H9 (cell line): Measurements from ENCODE around the gene RIMKLA. TPM values are rescaled to one million over a fixed set of nuclear protein-coding genes. Genes with fewer than 3 reads are reported as not detected.

Experiments
- DNase-seq: peaks from one replicate; pipeline ENCODE4 v3.0.0-alpha.2; 2017
- H2AFZ ChIP-seq: one replicate; pipeline ENCODE4 v1.6.1; 2013; ENCODE audit warnings: mild to moderate bottlenecking, low read length, control low read depth, moderate library complexity
- H2AK5ac ChIP-seq: 2 replicates; pipeline ENCODE4 v1.6.1; 2013; ENCODE audit warnings: low read length, control low read depth, mixed read lengths; ENCODE audit not compliant: insufficient read length
- H2BK120ac ChIP-seq: one replicate; pipeline ENCODE4 v1.6.1; 2013; ENCODE audit warnings: low read depth, mild to moderate bottlenecking, low read length, control low read depth, inconsistent platforms; ENCODE audit not compliant: poor library complexity, severe bottlenecking
- H2BK12ac ChIP-seq: 2 replicates; pipeline ENCODE4 v1.6.1; 2013; ENCODE audit warnings: low read length, control low read depth, mixed read lengths, low read depth; ENCODE audit not compliant: insufficient read length
- H2BK15ac ChIP-seq: 2 replicates; pipeline ENCODE4 v1.6.1; 2013; ENCODE audit warnings: low read depth, low read length, control low read depth
- H2BK20ac ChIP-seq: one replicate; pipeline ENCODE4 v1.6.1; 2013; ENCODE audit warnings: low read depth, mild to moderate bottlenecking, low read length, control low read depth, inconsistent platforms; ENCODE audit not compliant: poor library complexity, severe bottlenecking
- H2BK5ac ChIP-seq: 2 replicates; pipeline ENCODE4 v1.6.1; 2013; ENCODE audit warnings: low read length, control low read depth, mixed read lengths; ENCODE audit not compliant: insufficient read length
- H3K14ac ChIP-seq: 2 replicates; pipeline ENCODE4 v1.6.1; 2013; ENCODE audit warnings: low read length, control low read depth; ENCODE audit not compliant: insufficient read depth
- H3K18ac ChIP-seq: 2 replicates; pipeline ENCODE4 v1.6.1; 2013; ENCODE audit warnings: low read depth, mild to moderate bottlenecking, mixed read lengths, low read length, control low read depth; ENCODE audit not compliant: insufficient read length
- H3K23ac ChIP-seq: 2 replicates; pipeline ENCODE4 v1.6.1; 2013; ENCODE audit warnings: low read length, control low read depth, mixed read lengths, low read depth; ENCODE audit not compliant: insufficient read length
- H3K23me2 ChIP-seq: 2 replicates; pipeline ENCODE4 v1.6.1; 2013; ENCODE audit warnings: low read depth, mild to moderate bottlenecking, mixed read lengths, low read length, control low read depth; ENCODE audit not compliant: insufficient read length, poor library complexity, severe bottlenecking
- H3K27ac ChIP-seq: 2 replicates; pipeline ENCODE4 v1.5.1; 2013; ENCODE audit warnings: low read length, control low read depth, mixed read lengths, low read depth; ENCODE audit not compliant: insufficient read length
- H3K27me3 ChIP-seq: 2 replicates; pipeline ENCODE4 v1.6.1; 2013; ENCODE audit warnings: low read length, control low read depth, inconsistent platforms; ENCODE audit not compliant: insufficient read depth
- H3K4ac ChIP-seq: 2 replicates; pipeline ENCODE4 v1.6.1; 2013; ENCODE audit warnings: low read depth, mild to moderate bottlenecking, control low read depth, inconsistent platforms, low read length, moderate library complexity
- H3K4me1 ChIP-seq: 2 replicates; pipeline ENCODE4 v1.6.1; 2013; ENCODE audit warnings: low read length, control low read depth, inconsistent platforms; ENCODE audit not compliant: insufficient read depth
- H3K4me2 ChIP-seq: 2 replicates; pipeline ENCODE4 v1.6.1; 2013; ENCODE audit warnings: low read length, control low read depth, mixed read lengths; ENCODE audit not compliant: insufficient read length, insufficient read depth
- H3K56ac ChIP-seq: 2 replicates; pipeline ENCODE4 v1.6.1; 2013; ENCODE audit warnings: low read depth, mild to moderate bottlenecking, mixed read lengths, low read length, control low read depth; ENCODE audit not compliant: insufficient read length
- H3K79me1 ChIP-seq: 2 replicates; pipeline ENCODE4 v1.6.1; 2013; ENCODE audit warnings: low read depth, mild to moderate bottlenecking, moderate library complexity, low read length, control low read depth, inconsistent platforms; ENCODE audit not compliant: insufficient read depth, poor library complexity, severe bottlenecking
- H3K79me2 ChIP-seq: 2 replicates; pipeline ENCODE4 v1.6.1; 2013; ENCODE audit warnings: low read length, control low read depth, inconsistent platforms; ENCODE audit not compliant: insufficient read depth
- H3K9ac ChIP-seq: 2 replicates; pipeline ENCODE4 v1.6.1; 2013; ENCODE audit warnings: low read length, control low read depth, mixed read lengths; ENCODE audit not compliant: insufficient read length; ENCODE audit errors: extremely low read depth
- H3K9me3 ChIP-seq: one replicate; pipeline ENCODE4 v1.6.1; 2013; ENCODE audit warnings: low read depth, low read length, inconsistent platforms; ENCODE audit not compliant: control insufficient read depth
- H3T11ph ChIP-seq: one replicate; pipeline ENCODE4 v1.6.1; 2013; ENCODE audit warnings: mild to moderate bottlenecking, low read length, control low read depth, inconsistent platforms
- H4K20me1 ChIP-seq: one replicate; pipeline ENCODE4 v1.6.1; 2013; ENCODE audit not compliant: control insufficient read depth, insufficient read length, insufficient read depth
- H4K5ac ChIP-seq: 2 replicates; pipeline ENCODE4 v1.6.1; 2013; ENCODE audit warnings: low read depth, mild to moderate bottlenecking, mixed read lengths, low read length, control low read depth; ENCODE audit not compliant: insufficient read length
- H4K8ac ChIP-seq: replicated peaks from 2 replicates; pipeline ENCODE4 v1.6.1; 2013; ENCODE audit warnings: low read length, control low read depth, mixed read lengths, low read depth; ENCODE audit not compliant: insufficient read length
- H4K91ac ChIP-seq: 2 replicates; pipeline ENCODE4 v1.6.1; 2013; ENCODE audit warnings: low read depth, mild to moderate bottlenecking, moderate library complexity, mixed read lengths, low read length, control low read depth; ENCODE audit not compliant: insufficient read length
- H3K27ac Mint-ChIP-seq, 3 experiments: 2 replicates in 2 of 3; 3 replicates in 1 of 3; pipeline ENCODE4 v1.8.0; 2020 to 2021; ENCODE audit warnings: mixed read lengths in 3 of 3, mild to moderate bottlenecking in 1 of 3, moderate library complexity in 1 of 3
- H3K27me3 Mint-ChIP-seq: 2 replicates; pipeline ENCODE4 v1.8.0; 2021; ENCODE audit warnings: low read depth, mild to moderate bottlenecking, moderate library complexity, mixed read lengths
- H3K36me3 Mint-ChIP-seq, 3 experiments: 2 replicates in 2 of 3; 3 replicates in 1 of 3; pipeline ENCODE4 v1.8.0; 2020 to 2021; ENCODE audit warnings: low read depth in 3 of 3, mixed read lengths in 3 of 3; ENCODE audit not compliant: insufficient read depth in 1 of 3
- H3K4me1 Mint-ChIP-seq, 2 experiments: 2 replicates each; pipeline ENCODE4 v1.8.0; 2020; ENCODE audit warnings: mixed read lengths in 2 of 2
- H3K4me3 Mint-ChIP-seq, 2 experiments: 2 replicates in 1 of 2; 3 replicates in 1 of 2; pipeline ENCODE4 v1.8.0; 2020 to 2021; ENCODE audit warnings: mild to moderate bottlenecking in 2 of 2, mixed read lengths in 2 of 2, moderate library complexity in 1 of 2
- H3K9me3 Mint-ChIP-seq, 2 experiments: 2 replicates in 1 of 2; 3 replicates in 1 of 2; pipeline ENCODE4 v1.8.0; 2020; ENCODE audit warnings: mild to moderate bottlenecking in 2 of 2, mixed read lengths in 2 of 2, moderate library complexity in 1 of 2
- CTCF ChIP-seq: fragments of 200-600 bp; sonication (generic); conservative IDR thresholded peaks from 3 replicates; pipeline ENCODE4 v1.8.0; 2021; ENCODE audit warnings: antibody characterized with exemption, mild to moderate bottlenecking
- WGBS: extraction: QIAGEN DNeasy Blood & Tissue Kit; methylation state at CpG from one replicate; pipeline ENCODE4 v1.1.7; 2013; ENCODE audit warnings: missing lambda C conversion rate, low lambda C conversion rate, mixed read lengths; ENCODE audit not compliant: insufficient read length; ENCODE audit errors: extremely low coverage; 5-methylcytosine and 5-hydroxymethylcytosine counted together
- total RNA-seq: library from RNA; stranded (reverse); gene quantifications from 2 replicates; pipeline ENCODE4 v1.2.1, GENCODE V29; 2021

Gene RIMKLA
- total RNA-seq, 1 experiment from 2014 or later: 4.7 TPM

GRCh38 chr1:42427240-42427639, 46.6 kb downstream of the RIMKLA start:
- no peaks in the 10 kb centered on the region; the same call in 1 of the 2 replicates for H3K27me3 Mint-ChIP-seq

More at GRCh38 chr1:42427240-42427639, 46.6 kb downstream of the RIMKLA start:
- no peak overlapping the region for H2BK20ac ChIP-seq
- no peak overlapping the region for H3K27ac ChIP-seq
- no peak overlapping the region for H3K18ac ChIP-seq
- no peak overlapping the region for H3K14ac ChIP-seq
- no peak overlapping the region for H2BK5ac ChIP-seq
- no peaks in the 10 kb centered on the region for H3K79me1 ChIP-seq
- no peak overlapping the region for H2BK15ac ChIP-seq
- H2BK120ac ChIP-seq: no peak overlapping the region
- Mint-ChIP-seq H3K4me3 (no peak overlapping the region), H3K36me3 (no peaks in the 10 kb centered on the region), H3K9me3 (no peaks in the 10 kb centered on the region), H3K4me1 (peaks cover 5% of the 10 kb centered on the region in 2 experiments; a peak in 3 of 4 replicates), H3K27ac (peak overlapping the region in 1 of 3 experiments; percentile 25; a peak in 1 of 7 replicates)
- H3K56ac ChIP-seq: no peak overlapping the region
- no peaks in the 10 kb centered on the region for H3K27me3 ChIP-seq
- H3K23ac ChIP-seq: no peak overlapping the region
- peaks cover 2% of the 10 kb centered on the region; the same call in 1 of the 2 replicates for H3K4me1 ChIP-seq
- no peak overlapping the region for H3K4ac ChIP-seq
- H3T11ph ChIP-seq: no peak overlapping the region
- no peaks in the 10 kb centered on the region for H3K9me3 ChIP-seq
- no peaks in the 10 kb centered on the region for H3K23me2 ChIP-seq
- no peak overlapping the region for H2AK5ac ChIP-seq
- DNase-seq: no peak
- no peaks in the 10 kb centered on the region for H4K20me1 ChIP-seq
- WGBS: no CpG with 5 or more reads among the region's 4 CpGs
- no peak overlapping the region for H2AFZ ChIP-seq
- H3K79me2 ChIP-seq: no peaks in the 10 kb centered on the region
- no peak overlapping the region for H4K91ac ChIP-seq
- TF ChIP-seq CTCF: no peak
- H4K5ac ChIP-seq: no peak overlapping the region
- H3K9ac ChIP-seq: no peak overlapping the region
- no peak overlapping the region for H3K4me2 ChIP-seq
- H4K8ac ChIP-seq: no peak overlapping the region
- H2BK12ac ChIP-seq: no peak overlapping the region
